AML-193 (cell line): Measurements from ENCODE around the gene FAM149B1.
"Not testable (repeated sequence)": the region's sequence is repeated elsewhere in the genome, so short reads cannot be mapped to it uniquely, and the experiment has no call there.

Experiments
- DNase-seq, 2 experiments: peaks; one replicate each; lab custom pipeline; 2025; lab: John Stamatoyannopoulos, UW

FAM149B1 gene

GRCh38 chr10:73233883-73234282, 66.0 kb downstream of the FAM149B1 start:
- no peak for DNase-seq

- no peak for DNase-seq
Observed at GRCh38 chr10:73234695-73235094, 66.8 kb downstream of the FAM149B1 start.

GRCh38 chr10:73238990-73239566, 71.2 kb downstream of the FAM149B1 start:
- no peak for DNase-seq

GRCh38 chr10:73239908-73240307, 72.0 kb downstream of the FAM149B1 start:
- DNase-seq = no peak

GRCh38 chr10:73244866-73245477, 77.1 kb downstream of the FAM149B1 start:
- DNase-seq = no peak

- DNase-seq = peak in 1 of 2 experiments; percentile 29
Observed at GRCh38 chr10:73246322-73246645, 78.4 kb downstream of the FAM149B1 start.

GRCh38 chr10:73246646-73247508, 79.0 kb downstream of the FAM149B1 start, which contains the start of gene DNAJC9:
DNAJC9 (minus strand) TSS chr10:73247255; CDS start chr10:73247189, 66 bp downstream.
- DNase-seq = peak; percentile 91 to 92

GRCh38 chr10:73247509-73248258, 79.8 kb downstream of the FAM149B1 start:
- no peak for DNase-seq

- DNase-seq = no peak
Observed at GRCh38 chr10:73248259-73248724, 80.4 kb downstream of the FAM149B1 start.

- DNase-seq = no peak
Observed at GRCh38 chr10:73251683-73252444, 83.9 kb downstream of the FAM149B1 start.

- peak; percentile 95 to 96 for DNase-seq
Observed at GRCh38 chr10:73252445-73253224, 84.7 kb downstream of the FAM149B1 start, which contains the start of gene MRPS16. MRPS16 (minus strand) TSS chr10:73252644; CDS start chr10:73252482, 162 bp downstream.

- peak in 1 of 2 experiments; percentile 20 for DNase-seq
Observed at GRCh38 chr10:73253225-73253555, 85.3 kb downstream of the FAM149B1 start.

- DNase-seq = not testable (repeated sequence)
Observed at GRCh38 chr10:73258612-73259011, 90.7 kb downstream of the FAM149B1 start.

- DNase-seq = no peak
Observed at GRCh38 chr10:73261362-73261995, 93.6 kb downstream of the FAM149B1 start.

GRCh38 chr10:73262105-73262730, 94.3 kb downstream of the FAM149B1 start:
- no peak for DNase-seq

GRCh38 chr10:73262880-73263555, 95.1 kb downstream of the FAM149B1 start:
- DNase-seq = no peak

- DNase-seq = peak; percentile 50 to 51
Observed at GRCh38 chr10:73263693-73264347, 95.9 kb downstream of the FAM149B1 start.

GRCh38 chr10:73264423-73264822, 96.5 kb downstream of the FAM149B1 start:
- DNase-seq = no peak
